HG03280 (cell line): ENCODE measurements around the gene MT1HL1.
A peak's percentile ranks its signal among the peaks of the same experiment; 100 is the strongest.

Source experiments
- ATAC-seq: cut with Tn5 transposase; IDR thresholded peaks from one replicate; pipeline ENCODE4 v1.9.1; 2021; ENCODE audit warnings: mild to moderate bottlenecking, moderate library complexity; ENCODE audit not compliant: unreplicated experiment

The MT1HL1 gene

GRCh38 chr1:237004116-237004515 is at the start of gene MT1HL1:
MT1HL1 (minus strand) TSS chr1:237004441; CDS start chr1:237004372, 69 bp downstream.
- no peak for ATAC-seq

DNA sequence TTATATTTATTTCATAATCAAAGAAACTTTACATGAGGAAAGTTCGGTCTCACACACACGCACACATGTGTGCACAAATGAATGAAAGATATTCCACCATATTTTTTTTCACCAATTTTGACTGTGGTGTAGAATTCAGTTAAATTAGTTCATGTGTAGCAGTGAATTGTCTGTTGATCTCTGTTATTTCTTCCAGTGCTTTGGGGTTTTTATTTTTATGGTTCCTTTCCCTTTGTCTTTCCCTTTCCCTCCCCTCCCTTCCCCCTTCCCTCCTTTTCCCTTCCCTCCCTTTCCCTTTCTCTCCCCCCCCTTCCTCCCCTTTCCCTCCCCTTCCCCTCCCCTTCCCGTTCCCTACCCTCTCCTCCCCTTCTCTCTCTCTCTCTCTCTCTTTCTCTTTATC is 46.7 kb upstream of the MT1HL1 start:
- ATAC-seq: no peak

- ATAC-seq: no peak
Observed at GRCh38 chr1:237050185-237050584, 45.9 kb upstream of the MT1HL1 start.

- ATAC-seq: no peak
Observed at GRCh38 chr1:237048803-237049202, 44.6 kb upstream of the MT1HL1 start.

DNA sequence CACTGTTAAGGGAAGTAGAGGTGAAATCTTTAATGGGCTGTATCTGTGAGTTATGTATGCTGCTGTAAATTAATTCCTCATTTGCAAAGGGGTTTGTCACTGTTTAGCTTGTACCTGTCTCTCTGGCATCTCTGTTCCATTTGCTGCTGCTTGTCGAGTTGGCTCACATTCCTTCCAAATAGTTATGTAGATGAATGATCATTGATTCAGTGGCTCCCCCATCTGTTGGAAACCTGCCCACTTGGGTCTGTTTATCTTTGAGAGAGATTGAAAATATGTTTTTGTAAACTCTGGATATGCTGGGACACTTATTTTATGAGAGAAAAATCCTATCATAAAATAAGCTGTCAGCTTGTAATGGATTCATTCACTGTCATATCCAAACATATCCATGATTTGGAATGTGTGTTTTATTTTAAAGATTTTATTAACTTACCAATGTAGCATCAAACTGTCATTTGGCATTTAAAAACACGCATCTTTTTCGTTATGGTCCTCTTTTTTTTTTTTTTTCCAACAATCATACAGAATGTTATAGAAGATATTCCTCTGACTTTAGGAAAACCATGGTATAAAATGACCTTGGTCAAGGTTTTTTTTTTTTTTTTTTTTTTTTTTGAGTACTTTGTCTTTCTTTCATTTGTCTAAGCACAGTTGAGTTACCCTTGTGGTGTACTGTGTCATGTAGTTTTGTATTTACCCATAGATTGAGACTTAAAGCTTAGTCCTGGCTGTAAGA is 41.2 kb upstream of the MT1HL1 start:
- no peak for ATAC-seq

DNA sequence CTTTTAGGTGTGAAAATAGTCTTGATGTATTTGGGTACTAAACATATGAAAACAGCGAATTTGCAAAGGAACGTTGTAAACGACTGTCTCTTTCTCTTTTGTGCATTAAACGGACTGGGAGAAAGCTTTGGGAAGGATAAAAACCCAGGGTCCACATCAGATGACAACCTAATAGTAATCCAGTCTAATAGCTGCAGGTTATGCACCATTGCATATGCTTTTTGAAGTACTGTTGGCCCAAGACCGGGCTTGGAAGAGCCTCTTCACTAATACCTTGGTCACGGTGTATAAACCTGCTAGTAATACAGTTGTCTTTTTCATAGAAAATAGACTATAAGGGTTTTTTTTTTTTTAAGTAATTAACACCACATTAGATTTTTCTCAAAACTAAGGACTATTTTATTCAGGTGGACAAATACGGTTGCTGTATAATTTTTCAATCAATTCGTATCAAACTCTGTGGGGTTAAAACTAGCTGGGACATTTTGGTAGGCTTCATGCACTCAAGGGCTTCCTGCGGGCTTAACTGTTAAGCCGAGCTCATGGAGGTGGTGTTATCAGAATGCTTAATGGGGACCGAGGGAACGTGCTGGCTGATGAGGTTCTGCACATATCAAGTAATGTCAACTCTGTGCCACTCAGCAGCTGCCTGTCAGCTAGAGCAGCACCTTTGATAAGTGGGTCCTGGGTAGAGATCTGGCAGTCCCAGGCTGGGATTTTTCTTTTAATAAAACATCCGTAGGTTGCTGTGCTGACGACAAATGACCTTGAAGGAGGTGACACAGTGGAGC is 39.8 kb upstream of the MT1HL1 start:
- no peak for ATAC-seq

- no peak for ATAC-seq
Observed at GRCh38 chr1:237042892-237043576, 38.8 kb upstream of the MT1HL1 start.

GRCh38 chr1:237042526-237042891 is 38.3 kb upstream of the MT1HL1 start:
- no peak for ATAC-seq

GRCh38 chr1:237041795-237042525 is 37.7 kb upstream of the MT1HL1 start, which contains the start of gene RYR2:
RYR2 (plus strand) TSS chr1:237042184; CDS start chr1:237042522, 338 bp downstream.
- ATAC-seq: no peak

- ATAC-seq: no peak
Observed at GRCh38 chr1:237041461-237041794, 37.2 kb upstream of the MT1HL1 start.

- ATAC-seq: no peak
Observed at GRCh38 chr1:237040823-237041222, 36.6 kb upstream of the MT1HL1 start.

- no peak for ATAC-seq
Observed at GRCh38 chr1:237038211-237038610, 34.0 kb upstream of the MT1HL1 start.

DNA sequence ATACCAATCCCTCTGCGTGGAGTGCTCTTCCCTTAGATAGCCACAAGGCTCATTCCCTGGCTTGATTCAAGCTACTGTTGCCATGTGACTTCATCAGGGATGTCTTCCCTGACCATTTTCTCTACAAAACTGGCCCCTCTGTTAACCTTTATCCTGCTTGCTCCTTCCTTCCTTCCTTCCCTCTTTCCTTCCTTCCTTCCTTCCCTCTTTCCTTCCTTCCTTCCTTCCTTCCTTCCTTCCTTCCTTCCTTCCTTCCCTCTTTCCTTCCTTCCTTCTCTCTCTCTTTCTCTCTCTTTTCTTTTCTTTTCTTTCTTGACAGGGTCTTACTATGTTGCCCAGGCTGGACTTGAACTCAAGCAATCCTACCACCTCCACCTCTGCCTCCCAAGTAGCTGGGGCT is 31.5 kb upstream of the MT1HL1 start:
- ATAC-seq: no peak

GRCh38 chr1:237033804-237034203 is 29.6 kb upstream of the MT1HL1 start:
- ATAC-seq: no peak

- no peak for ATAC-seq
Observed at GRCh38 chr1:237033061-237033460, 28.8 kb upstream of the MT1HL1 start.

DNA sequence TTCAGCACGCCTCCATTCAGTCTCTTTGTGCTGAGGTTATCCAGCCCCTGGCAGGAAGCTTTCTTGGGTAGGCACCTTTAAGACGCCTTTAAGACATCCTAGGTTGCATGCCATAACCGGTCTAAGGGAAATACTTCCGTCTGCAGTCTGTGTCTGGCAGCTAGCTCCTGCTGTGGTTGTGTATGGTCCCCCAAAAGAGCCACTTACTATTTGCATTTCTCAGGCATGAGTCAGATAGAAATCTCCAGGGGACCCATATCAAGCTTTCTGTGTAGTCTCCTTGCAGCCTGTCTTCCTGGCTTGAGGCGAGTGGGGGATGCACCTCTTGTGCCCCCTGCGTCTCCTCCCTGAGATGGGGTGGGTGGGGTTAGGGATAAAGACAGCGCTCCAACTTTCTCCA is 27.8 kb upstream of the MT1HL1 start:
- peak; percentile 63 for ATAC-seq

DNA sequence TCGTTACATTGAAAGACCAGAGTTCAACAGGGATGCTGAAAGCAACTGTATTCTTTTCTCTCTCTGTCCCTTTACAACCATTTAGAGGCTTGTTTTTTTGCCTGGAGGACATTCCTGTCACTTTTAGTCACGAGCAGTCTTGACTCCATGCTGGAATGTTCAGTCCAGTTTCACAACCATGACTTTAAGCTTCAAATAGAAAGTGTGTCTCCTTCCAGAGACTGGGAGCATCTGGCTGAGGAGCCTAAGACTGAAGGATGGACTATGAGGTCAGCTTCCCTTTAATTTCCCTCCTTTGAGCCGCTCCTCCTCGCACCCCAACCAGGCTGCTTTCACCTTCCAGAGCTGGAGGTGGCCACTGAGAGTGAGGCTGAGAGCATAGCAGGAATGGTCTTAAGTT is 27.2 kb upstream of the MT1HL1 start:
- no peak for ATAC-seq

- no peak for ATAC-seq
Observed at GRCh38 chr1:237029850-237030535, 25.8 kb upstream of the MT1HL1 start.

DNA sequence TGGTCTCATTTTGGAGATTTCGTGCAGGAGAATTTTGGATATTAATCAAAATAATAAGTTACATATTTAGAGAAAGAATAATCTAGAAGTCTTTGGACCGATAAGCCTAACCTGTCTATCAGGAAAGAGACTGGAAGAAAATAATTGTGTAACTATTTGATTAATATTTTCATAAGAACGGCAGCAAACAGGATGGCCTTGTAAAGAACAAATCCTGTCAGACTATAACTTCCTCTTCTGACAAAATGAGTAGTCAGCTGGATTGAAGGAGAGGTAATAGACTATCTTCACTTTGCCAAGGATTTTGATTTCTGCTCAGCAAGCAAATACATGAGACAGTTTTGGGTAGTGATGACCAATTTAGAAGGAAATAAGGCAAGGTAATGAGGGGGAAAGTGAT is 25.0 kb upstream of the MT1HL1 start:
- ATAC-seq: no peak

GRCh38 chr1:237025358-237026074 is 21.3 kb upstream of the MT1HL1 start:
- ATAC-seq: no peak
